Suprapubic skin (tissue), 3 donors: ENCODE results near the gene BCL7C.

Source experiments
- EP300 ChIP-seq: sonication (generic); formaldehyde crosslinking; IDR thresholded peaks from one replicate; pipeline ENCODE4 v1.6.1; 2017; ENCODE audit warnings: antibody characterized with exemption
- POLR2A ChIP-seq, 2 donors: fragments of 450-650 bp; IDR thresholded peaks; one replicate each; pipeline ENCODE4 v1.6.1; 2017; ENCODE audit warnings: antibody characterized with exemption in 2 of 2, mild to moderate bottlenecking in 2 of 2, moderate library complexity in 2 of 2
- TF ChIP-seq, protein P1 (sequence below), 2 donors: fragments of 200-600 bp in 1 of 2; fragments of 450-650 bp in 1 of 2; sonication (generic) in 1 of 2; IDR thresholded peaks; one replicate each; pipeline ENCODE4 v1.5.1; 2016 to 2019; ENCODE audit warnings: antibody characterized with exemption in 2 of 2, mild to moderate bottlenecking in 1 of 2, moderate library complexity in 1 of 2

DNA sequence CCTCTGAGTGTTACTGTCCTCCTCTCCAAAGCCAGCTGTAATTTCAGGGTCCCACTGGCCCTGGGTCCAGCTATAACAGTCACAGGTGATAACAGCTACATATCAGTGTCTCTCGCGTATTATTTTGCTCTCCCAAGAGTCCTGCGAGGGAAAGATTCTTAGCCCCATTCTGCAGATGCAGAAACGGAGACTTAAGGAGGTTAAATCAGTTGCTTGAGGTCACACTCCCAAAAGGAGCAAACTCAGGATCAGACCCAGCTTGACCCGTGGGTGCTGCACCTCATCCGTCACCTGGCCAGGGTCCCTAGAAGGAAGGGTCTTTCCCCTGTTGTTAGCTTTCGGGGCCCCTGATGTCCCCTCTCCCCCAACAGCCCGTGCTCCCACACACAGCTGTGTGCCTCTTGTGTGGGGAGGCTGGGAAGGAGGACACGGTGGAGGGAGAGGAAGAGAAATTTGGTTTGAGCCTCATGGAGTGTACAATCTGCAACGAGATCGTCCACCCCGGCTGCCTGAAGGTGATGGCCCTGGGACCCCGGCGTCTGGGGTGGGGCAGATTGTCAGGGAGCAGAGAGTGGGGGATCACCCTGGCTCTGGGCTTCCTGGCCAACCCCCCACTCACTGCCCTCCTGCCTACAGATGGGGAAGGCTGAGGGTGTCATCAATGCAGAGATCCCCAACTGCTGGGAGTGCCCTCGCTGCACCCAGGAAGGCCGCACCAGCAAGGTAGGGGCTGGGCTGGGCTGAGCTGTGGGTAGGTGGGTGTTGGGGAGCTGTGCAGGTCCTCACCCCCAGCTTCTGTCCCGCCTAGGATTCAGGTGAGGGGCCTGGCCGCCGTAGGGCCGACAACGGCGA lies 33.3 kb upstream of the BCL7C start:
- TF ChIP-seq, protein P1, sequence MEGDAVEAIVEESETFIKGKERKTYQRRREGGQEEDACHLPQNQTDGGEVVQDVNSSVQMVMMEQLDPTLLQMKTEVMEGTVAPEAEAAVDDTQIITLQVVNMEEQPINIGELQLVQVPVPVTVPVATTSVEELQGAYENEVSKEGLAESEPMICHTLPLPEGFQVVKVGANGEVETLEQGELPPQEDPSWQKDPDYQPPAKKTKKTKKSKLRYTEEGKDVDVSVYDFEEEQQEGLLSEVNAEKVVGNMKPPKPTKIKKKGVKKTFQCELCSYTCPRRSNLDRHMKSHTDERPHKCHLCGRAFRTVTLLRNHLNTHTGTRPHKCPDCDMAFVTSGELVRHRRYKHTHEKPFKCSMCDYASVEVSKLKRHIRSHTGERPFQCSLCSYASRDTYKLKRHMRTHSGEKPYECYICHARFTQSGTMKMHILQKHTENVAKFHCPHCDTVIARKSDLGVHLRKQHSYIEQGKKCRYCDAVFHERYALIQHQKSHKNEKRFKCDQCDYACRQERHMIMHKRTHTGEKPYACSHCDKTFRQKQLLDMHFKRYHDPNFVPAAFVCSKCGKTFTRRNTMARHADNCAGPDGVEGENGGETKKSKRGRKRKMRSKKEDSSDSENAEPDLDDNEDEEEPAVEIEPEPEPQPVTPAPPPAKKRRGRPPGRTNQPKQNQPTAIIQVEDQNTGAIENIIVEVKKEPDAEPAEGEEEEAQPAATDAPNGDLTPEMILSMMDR (IDR thresholded peaks at IDR 0.05), result no peak
- no peak for TF ChIP-seq POLR2A (IDR thresholded peaks at IDR 0.05)
- no peak for TF ChIP-seq EP300
